Measurements from ENCODE around the gene KLF11. TPM values are rescaled to one million over a fixed set of nuclear protein-coding genes. Genes with fewer than 3 reads are reported as not detected.

The KLF11 gene
- polyA plus RNA-seq, 1 donor from 2014 or later, result 5.7 TPM

- no peaks in the 10 kb centered on the region for H3K79me2 ChIP-seq (replicated peaks; ENCODE audit: insufficient read depth, low read length)
- no peak overlapping the region for H3K9ac ChIP-seq (ENCODE audit: low read length)
- H3K4me2 ChIP-seq (ENCODE audit: low read length), result no peak overlapping the region
- no peaks in the 10 kb centered on the region for H3K36me3 ChIP-seq (ENCODE audit: insufficient read depth, low read length)
- no peak overlapping the region for H3K4me3 ChIP-seq (ENCODE audit: low read length)
- no peaks in the 10 kb centered on the region for H3K9me3 ChIP-seq (ENCODE audit: low read length)
- H3K9me2 ChIP-seq (ENCODE audit: insufficient read depth, low read length), result no peaks in the 10 kb centered on the region
- no peaks in the 10 kb centered on the region for H3F3A ChIP-seq (ENCODE audit: insufficient read depth, low read length, poor library complexity, severe bottlenecking)
- H3K27me3 ChIP-seq (ENCODE audit: insufficient read depth, low read depth, low read length), result no peaks in the 10 kb centered on the region
- H2AFZ ChIP-seq (ENCODE audit: low read depth, low read length), result no peak overlapping the region
- TF ChIP-seq TAF1 (IDR thresholded peaks at IDR 0.05; ENCODE audit: low read depth) (no peak), MXI1 (conservative IDR thresholded peaks at IDR 0.05; ENCODE audit: poor library complexity, severe bottlenecking) (no peak), SMC3 (conservative IDR thresholded peaks at IDR 0.05; ENCODE audit: poor library complexity) (no peak), EZH2 (IDR thresholded peaks at IDR 0.05; ENCODE audit: borderline replicate concordance, insufficient read depth, low read length, poor library complexity, severe bottlenecking) (no peak), POLR2AphosphoS5 (IDR thresholded peaks at IDR 0.05) (no peak), EP300 (conservative IDR thresholded peaks at IDR 0.05; ENCODE audit: poor library complexity, severe bottlenecking) (no peak), RAD21 (conservative IDR thresholded peaks at IDR 0.05) (no peak)
- TF ChIP-seq, protein P1, sequence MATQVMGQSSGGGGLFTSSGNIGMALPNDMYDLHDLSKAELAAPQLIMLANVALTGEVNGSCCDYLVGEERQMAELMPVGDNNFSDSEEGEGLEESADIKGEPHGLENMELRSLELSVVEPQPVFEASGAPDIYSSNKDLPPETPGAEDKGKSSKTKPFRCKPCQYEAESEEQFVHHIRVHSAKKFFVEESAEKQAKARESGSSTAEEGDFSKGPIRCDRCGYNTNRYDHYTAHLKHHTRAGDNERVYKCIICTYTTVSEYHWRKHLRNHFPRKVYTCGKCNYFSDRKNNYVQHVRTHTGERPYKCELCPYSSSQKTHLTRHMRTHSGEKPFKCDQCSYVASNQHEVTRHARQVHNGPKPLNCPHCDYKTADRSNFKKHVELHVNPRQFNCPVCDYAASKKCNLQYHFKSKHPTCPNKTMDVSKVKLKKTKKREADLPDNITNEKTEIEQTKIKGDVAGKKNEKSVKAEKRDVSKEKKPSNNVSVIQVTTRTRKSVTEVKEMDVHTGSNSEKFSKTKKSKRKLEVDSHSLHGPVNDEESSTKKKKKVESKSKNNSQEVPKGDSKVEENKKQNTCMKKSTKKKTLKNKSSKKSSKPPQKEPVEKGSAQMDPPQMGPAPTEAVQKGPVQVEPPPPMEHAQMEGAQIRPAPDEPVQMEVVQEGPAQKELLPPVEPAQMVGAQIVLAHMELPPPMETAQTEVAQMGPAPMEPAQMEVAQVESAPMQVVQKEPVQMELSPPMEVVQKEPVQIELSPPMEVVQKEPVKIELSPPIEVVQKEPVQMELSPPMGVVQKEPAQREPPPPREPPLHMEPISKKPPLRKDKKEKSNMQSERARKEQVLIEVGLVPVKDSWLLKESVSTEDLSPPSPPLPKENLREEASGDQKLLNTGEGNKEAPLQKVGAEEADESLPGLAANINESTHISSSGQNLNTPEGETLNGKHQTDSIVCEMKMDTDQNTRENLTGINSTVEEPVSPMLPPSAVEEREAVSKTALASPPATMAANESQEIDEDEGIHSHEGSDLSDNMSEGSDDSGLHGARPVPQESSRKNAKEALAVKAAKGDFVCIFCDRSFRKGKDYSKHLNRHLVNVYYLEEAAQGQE (IDR thresholded peaks at IDR 0.05; ENCODE audit: borderline replicate concordance), result no peak
- TF ChIP-seq, protein P2, sequence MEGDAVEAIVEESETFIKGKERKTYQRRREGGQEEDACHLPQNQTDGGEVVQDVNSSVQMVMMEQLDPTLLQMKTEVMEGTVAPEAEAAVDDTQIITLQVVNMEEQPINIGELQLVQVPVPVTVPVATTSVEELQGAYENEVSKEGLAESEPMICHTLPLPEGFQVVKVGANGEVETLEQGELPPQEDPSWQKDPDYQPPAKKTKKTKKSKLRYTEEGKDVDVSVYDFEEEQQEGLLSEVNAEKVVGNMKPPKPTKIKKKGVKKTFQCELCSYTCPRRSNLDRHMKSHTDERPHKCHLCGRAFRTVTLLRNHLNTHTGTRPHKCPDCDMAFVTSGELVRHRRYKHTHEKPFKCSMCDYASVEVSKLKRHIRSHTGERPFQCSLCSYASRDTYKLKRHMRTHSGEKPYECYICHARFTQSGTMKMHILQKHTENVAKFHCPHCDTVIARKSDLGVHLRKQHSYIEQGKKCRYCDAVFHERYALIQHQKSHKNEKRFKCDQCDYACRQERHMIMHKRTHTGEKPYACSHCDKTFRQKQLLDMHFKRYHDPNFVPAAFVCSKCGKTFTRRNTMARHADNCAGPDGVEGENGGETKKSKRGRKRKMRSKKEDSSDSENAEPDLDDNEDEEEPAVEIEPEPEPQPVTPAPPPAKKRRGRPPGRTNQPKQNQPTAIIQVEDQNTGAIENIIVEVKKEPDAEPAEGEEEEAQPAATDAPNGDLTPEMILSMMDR (IDR thresholded peaks at IDR 0.05; ENCODE audit: poor library complexity, severe bottlenecking), result no peak
- H4K20me1 ChIP-seq (ENCODE audit: insufficient read depth), result no peaks in the 10 kb centered on the region
- no peak overlapping the region for H3K27ac ChIP-seq (ENCODE audit: low read length)
These were observed 4.6 kb upstream of the KLF11 start for GRCh38 chr2:10038716-10039115.

- TF ChIP-seq EZH2 (IDR thresholded peaks at IDR 0.05; ENCODE audit: borderline replicate concordance, insufficient read depth, low read length, poor library complexity, severe bottlenecking) (no peak), RAD21 (conservative IDR thresholded peaks at IDR 0.05) (no peak), MXI1 (conservative IDR thresholded peaks at IDR 0.05; ENCODE audit: poor library complexity, severe bottlenecking) (no peak), POLR2AphosphoS5 (IDR thresholded peaks at IDR 0.05) (no peak)
- TF ChIP-seq, protein P2 (IDR thresholded peaks at IDR 0.05; ENCODE audit: poor library complexity, severe bottlenecking), result no peak
- TF ChIP-seq, protein P1 (IDR thresholded peaks at IDR 0.05; ENCODE audit: borderline replicate concordance), result no peak
- Histone ChIP-seq H3K27me3 (ENCODE audit: insufficient read depth, low read depth, low read length) (no peaks in the 10 kb centered on the region), H3K9ac (ENCODE audit: low read length) (no peak overlapping the region), H3K27ac (ENCODE audit: low read length) (no peak overlapping the region), H3K4me2 (ENCODE audit: low read length) (no peak overlapping the region), H3K36me3 (ENCODE audit: insufficient read depth, low read length) (no peaks in the 10 kb centered on the region), H3K4me3 (ENCODE audit: low read length) (no peak overlapping the region), H3K79me2 (replicated peaks; ENCODE audit: insufficient read depth, low read length) (no peaks in the 10 kb centered on the region), H3K9me2 (ENCODE audit: insufficient read depth, low read length) (no peaks in the 10 kb centered on the region), H2AFZ (ENCODE audit: low read depth, low read length) (no peak overlapping the region), H4K20me1 (ENCODE audit: insufficient read depth) (no peaks in the 10 kb centered on the region), H3F3A (ENCODE audit: insufficient read depth, low read length, poor library complexity, severe bottlenecking) (no peaks in the 10 kb centered on the region), H3K9me3 (ENCODE audit: low read length) (no peaks in the 10 kb centered on the region)
These were observed 3.5 kb upstream of the KLF11 start for GRCh38 chr2:10039658-10040410.
